ENCODE measurements around the gene KRT9.
"Not testable (repeated sequence)": the region's sequence is repeated elsewhere in the genome, so short reads cannot be mapped to it uniquely, and the experiment has no call there.

KRT9 gene

DNA sequence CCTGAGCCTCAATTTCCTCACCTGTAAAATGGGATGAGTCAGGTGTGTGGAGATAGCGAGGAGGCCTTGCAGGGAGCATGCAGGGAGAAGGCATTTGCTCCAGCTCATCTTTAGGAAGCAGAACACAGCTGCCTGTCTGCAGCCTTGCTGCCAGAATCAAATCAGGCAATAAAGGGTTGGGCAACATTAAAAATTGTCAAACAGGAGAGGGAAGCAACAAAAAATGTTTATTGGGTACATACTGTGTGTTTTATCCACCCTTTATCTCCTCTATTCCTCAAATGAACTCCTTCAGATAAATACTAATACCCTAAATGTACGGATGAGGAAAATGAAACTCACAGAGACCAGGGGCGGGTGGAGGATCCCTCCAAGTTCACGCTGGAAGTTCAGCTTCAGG, 28.5 kb upstream of the KRT9 start:
- no peak for DNase-seq

DNA sequence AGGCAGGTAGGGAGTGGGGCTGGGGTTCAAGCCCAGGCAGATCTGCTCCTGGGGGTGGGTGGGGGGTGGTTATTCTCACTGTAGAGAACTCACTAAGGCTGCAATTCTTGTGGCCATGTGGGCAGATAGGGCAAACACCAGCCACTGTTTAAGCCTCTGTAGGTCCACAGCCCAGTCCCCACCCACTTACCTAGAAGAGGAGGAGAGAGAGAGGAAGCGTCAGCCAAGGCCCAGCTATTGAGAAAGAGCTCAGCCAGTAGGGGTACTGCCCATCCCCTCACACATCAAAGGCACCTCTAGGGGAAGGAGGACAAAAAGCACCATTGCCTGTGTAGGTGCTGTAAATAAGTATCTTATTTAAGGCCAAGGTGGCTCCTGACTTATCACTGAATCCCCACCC, 27.8 kb upstream of the KRT9 start:
- no peak for DNase-seq

DNA sequence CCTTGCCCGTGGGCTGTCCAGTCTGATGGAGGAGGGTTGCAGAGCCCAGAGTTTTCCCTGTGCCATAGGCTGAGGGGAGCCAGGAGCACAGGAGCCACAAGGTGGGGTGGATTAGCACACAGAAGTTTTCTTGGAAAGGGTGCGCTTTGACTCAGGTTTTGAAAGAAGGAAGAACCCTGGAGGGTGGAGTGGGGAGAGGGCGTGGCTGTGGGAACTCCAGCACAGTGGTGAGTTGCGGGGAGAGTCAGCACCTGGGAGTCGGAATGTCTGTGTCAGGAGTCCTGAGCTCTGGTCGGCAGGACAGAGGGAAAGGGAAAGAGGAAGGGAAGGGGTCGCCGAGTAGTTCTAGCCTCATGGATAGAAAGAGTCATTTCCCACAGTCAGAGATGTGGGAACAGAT, 23.7 kb upstream of the KRT9 start:
- DNase-seq = no peak

DNA sequence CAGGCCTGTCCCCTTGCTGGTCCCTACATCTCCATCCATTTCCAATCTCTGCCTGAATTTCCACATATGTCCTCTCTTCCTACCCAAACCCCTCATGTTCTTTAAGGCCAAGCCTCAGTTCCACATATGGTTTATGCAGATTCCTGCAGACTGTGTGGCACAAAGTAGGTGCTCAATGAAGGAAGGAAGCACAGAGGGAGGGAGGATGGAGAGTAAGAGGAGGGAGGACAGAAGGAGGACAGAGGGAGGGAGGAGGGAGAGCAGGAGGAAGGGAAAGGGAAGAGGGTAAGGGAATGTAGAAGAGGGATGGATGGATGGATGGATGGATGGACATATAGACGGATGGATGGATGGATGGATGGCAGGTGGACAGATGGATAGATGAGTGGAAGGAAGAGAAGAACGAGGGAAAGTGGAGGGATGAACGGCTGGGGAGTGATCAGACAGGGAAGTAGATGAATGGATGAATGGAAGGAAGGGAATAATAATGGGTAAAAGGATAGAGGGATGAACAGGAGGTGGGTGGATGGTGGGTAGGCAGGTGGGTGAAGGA, 22.6 kb upstream of the KRT9 start:
- no peak for DNase-seq

DNA sequence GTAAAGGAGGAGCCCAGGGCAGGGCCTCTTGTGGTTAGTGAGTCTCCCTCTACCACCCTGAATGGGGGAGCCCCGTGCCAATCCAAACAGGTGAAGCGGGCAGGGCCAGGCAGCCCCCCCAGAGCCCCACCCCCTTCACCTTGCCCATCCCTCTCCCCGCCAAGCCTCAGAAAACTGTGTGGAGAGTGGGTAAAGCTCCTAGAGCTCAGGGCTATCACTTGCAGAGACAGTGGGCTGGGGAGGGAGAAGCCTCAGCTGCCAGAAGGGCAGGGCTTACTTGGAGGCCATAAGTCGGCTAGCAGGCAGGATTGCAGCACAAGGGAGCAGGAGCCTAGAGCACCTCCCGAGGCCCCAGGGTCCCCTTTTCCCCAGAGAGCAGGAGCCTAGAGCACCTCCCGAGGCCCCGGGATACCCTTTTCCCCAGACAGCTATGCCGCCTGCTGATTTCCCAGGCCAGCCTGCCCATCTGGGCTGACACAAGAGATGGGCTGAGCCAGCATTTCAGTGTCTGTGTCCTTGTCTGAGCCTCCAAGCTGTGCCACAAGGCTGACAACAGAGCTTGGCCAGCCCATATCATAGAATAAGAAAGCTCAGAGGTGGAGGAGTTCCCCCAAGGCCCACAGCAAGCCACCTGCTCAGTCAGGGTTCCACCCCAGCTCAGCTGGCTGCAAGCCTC, 21.6 kb upstream of the KRT9 start:
- no peak for DNase-seq

DNA sequence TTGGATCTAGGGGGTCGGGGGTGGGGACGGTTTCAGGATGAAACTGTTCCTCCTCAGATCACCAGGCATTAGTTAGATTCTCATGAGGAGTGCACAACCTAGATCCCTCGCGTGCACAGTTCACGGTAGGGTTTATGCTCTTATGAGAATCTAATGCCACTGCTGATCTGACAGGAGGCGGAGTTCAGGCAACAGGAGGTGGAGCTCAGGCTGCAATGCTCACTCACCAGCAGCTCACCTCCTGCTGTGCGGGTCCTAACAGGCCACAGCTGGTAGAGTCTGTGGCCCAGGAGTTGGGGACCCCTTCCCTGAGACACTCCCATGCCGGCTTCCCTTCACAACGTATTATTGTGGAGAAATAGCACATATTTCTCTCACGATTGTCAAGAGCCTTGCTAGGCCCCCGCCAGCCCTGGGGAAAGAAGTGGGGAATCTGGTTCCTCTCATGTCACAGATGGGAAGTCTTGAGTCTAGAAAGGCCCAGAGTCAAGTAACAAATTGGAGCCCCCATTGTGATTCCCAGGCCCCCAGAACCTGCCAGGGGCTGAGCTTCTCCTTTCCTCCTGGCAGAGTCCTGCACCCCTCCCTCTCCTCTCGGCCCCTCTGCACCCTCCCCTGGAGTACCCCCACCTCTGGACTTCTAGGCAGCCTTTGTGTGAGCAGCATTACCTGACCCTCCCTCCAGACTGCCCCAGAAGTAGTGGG, 20.9 kb upstream of the KRT9 start:
- no peak for DNase-seq

DNA sequence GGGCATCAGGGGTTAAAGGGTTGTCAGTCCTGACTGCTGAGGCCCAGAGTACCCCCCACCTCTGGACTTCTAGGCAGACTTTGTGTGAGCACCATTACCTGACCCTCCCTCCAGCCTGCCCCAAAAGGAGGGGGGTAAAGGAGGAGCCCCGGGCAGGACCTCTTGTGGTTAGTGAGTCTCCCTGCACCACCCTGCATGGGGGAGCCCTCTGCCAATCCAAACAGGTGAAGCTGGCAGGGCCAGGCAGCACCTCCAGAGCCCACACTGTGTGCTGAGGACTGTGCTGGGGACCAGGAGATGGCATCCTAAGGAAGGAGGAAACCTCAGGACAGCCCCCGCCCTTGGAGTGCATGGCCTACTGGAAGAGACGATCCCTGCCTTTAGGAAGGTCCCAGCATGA, 17.4 kb upstream of the KRT9 start:
- no peak for DNase-seq

DNA sequence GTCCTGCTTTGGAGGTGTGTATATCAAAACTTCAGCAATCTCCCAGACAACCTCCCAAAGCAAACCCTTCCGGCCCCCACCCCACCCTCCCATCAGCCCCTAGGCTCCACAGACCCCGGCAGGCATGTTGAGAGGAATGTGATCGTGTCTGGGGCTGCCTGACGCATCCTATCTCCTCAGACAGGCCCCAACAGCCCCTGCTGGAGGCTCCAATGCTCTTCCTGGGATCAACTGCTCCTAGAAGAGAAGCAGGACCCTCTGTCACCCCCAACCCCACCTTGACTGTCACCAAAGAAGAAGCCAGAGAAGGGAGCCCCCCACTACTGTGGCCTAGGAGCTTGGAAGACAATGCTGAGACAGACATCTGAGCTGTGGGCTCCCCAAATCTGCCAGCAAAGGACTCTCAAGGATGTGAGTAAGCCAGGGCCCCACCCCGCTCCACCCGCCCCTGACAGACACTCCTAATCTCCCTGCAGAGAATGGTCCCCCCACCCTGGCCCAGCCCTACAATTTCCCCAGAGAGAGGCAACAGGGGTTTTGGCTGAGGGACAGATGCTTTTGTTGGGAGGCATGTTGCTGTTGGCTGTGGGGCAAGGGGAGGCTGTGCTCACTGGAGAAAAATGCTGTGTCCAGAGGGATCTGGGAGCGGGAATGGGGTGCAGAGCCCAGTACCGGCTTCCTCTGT, 16.4 kb upstream of the KRT9 start:
- no peak for DNase-seq

DNA sequence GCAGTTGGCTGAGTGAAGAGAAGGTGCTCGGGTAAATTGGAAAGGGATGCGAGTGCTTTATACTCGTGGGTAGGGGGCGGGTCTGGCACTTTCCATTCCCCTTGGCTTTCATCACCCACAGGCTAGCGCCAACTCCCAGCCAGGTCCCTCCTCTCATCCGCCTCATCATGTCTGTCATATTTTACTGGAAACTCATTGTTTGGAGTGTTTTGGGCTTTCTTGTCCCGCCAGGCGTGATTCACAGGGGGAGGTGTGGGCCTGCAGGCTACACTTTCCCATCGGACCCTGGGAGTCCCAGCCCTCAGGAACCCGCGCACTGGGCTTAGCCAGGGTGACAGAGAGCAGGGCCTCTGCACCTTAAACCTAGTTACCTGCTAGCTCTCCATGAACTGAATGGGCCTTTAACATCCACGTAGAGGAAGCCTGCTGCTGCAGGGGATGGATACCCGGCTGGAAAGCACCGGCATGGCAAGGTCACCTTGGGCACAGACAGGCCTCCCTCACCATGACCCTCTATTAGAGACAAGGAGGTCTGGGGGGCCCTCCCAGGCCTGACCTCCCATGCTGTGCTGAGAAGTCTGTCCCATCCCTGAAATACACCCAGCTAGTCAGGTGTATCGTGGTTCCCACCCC, 15.1 kb upstream of the KRT9 start, which contains the start of gene KRT14:
Gene KRT14, minus strand, starts transcription at position 33 of the 633 bp plus-strand sequence. CDS start 61 bp downstream, outside the sequence.
- DNase-seq = no peak

DNA sequence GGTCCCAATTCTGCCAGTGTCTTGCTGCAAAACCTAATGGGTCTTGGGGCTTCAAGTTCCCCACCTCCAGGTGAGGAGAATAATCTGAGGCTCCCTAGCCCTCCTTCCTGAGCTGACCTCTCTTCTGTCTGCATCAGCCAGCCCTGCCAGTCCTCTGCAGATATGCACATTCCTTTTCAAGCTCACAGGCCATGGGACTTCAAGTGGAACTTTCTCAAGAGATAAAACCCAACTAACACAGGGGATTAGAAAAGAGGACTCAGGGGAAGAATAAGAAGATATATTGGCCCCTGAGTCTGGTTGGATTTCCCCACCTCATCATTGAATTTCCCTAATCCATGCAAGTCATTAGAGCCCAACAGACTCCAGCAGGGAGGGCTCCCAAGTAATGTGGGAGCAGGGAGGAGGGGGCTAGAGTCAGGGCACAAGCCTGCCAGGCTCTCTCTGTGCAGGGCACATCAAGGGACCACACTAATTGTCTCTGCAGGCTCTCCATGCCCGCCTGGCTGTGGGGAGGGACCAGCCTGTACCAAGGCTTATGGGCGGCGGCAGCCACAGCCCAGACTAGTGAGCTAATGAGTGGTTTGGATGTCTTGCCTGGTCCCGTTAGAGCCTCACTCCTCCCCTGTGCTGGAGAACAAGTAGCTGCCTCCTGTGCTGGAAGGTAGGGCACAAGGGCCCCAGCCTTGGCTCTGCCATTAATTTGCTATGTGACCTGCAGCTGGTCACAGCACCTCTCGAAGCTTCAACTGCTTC, 13.6 kb upstream of the KRT9 start:
- no peak for DNase-seq

DNA sequence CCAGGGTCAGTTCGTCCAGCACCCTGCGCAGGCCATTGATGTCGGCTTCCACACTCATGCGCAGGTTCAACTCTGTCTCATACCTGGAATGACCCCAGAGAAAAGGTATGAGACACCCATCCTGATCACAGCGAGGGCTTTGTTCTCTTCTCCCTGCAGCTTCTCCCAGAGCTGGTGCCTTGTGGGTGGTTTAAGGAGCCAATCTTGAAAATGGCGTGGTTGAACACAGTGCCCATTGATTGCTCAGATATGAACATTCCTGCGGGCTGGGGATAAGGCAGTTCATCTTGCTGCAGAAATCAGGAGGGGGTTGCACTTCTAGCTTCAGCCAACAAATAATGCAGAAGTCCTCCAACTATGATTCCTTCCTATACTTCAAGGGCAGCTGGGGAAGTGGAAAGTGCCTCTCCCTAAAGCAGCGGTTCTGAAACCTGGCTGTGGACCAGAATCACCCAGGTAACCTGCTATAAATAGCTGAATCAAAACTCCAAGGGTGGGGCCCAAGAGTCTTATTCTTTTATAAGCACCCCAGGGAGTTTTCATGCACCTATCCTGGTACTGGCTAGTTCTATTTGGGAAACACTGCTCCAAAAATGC, 12.6 kb upstream of the KRT9 start:
- not testable (repeated sequence) for DNase-seq

DNA sequence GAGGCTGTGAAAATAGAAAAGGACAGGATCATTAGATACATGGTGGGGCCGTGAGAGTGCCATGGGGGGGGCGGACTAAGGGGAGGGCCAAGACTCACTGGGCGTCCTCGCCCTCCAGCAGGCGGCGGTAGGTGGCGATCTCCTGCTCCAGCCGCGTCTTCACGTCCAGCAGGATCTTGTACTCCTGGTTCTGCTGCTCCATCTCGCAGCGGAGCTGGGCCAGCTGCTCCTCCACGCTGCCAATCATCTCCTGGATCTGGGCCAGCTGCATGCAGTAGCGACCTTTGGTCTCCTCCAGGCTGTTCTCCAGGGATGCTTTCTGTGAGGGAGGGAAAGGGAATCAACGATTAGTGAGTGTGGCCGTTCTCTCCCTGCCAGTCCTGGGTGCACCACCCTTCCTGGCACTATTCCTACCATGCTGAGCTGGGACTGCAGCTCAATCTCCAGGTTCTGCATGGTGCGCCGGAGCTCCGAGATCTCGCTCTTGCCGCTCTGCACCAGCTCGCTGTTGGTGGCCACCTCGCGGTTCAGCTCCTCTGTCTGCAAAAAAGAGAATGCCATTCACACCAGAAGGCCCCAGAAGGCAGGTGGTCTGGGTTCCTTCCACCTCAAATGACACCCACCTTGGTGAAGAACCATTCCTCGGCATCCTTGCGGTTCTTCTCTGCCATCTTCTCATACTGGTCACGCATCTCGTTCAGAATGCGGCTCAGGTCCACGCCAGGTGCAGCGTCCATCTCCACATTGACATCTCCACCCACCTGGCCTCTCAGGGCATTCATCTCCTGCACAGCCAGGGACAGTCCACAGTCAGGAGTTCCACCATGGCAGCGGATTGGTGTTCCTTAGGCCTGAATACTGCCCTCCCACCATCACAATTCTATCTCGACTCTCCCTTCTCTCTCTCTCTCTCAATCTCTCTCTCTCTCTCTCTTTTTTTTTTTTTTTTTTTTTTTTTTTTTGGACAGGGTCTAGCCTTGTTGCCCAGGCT, 11.6 kb upstream of the KRT9 start:
- DNase-seq = no peak

DNA sequence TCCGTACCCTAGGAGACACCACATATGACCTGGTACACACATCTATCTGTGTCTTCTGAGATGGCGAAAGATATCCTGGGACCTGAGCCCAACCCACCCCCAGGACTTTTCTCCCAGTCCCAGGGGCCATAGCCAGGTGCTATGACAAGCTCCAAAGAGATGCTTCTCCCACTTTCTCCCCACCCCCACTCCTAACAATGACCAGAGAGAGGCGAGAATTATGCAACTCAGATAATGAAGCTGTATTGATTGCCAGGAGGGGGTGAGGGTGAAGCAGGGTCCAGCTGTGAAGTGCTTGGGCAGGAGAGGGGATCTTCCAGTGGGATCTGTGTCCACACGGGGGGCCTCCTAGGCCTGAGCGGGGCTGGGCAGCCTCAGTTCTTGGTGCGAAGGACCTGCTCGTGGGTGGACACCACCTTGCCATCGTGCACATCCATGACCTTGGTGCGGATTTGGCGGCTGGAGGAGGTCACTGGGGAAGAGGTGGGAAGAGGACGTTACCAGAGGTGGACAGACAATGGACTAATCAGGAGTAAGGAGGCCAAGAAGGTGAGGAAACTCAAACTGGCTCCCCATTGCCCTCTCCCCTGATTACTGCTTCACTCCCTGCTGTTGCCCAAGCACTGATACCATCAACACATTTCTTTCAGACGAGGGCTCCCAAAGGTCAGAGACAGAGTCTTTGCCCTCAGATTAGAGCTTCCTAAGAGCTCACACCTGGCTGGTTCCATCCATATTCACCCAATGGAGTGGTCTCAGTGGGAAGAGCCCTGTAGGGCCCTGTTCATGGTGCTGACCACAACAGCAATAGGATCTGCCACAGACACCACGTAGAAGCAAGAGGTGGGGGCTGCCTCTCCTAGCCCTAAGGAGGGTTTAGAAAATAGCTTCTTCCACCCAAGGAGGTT, 10.5 kb upstream of the KRT9 start:
- DNase-seq = not testable (repeated sequence)

DNA sequence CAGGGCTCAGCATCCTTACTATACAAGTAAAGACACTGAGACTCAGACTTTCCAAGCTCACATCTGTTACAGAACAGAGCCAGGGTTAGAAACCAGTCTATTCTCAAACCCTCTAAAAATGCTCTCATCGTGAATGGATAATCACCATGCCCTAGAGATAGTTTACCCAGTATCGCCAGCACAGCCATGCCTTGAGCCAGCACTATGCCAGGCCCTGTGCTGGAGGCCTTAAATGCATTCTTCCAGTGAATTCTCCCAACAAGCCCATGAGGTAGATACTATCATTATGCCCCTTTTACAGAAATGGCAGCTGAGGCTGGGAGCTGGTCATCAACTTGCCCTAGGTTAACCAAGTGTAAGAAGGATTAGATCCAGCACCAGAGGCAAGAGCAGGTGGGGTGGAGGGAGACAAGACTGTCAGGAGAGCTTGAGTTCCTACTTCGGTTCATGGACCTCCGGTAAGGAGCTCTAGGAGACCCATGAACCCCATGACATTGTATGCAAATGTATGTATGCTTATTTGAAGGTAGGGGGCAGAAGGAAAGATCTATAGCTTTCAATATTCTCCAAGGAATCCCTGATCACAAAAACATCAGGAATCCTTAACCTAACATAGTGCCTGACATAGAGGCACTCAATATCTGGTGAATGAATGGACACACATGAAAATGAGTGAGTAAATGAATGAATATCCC, 9.7 kb upstream of the KRT9 start:
- no peak for DNase-seq

DNA sequence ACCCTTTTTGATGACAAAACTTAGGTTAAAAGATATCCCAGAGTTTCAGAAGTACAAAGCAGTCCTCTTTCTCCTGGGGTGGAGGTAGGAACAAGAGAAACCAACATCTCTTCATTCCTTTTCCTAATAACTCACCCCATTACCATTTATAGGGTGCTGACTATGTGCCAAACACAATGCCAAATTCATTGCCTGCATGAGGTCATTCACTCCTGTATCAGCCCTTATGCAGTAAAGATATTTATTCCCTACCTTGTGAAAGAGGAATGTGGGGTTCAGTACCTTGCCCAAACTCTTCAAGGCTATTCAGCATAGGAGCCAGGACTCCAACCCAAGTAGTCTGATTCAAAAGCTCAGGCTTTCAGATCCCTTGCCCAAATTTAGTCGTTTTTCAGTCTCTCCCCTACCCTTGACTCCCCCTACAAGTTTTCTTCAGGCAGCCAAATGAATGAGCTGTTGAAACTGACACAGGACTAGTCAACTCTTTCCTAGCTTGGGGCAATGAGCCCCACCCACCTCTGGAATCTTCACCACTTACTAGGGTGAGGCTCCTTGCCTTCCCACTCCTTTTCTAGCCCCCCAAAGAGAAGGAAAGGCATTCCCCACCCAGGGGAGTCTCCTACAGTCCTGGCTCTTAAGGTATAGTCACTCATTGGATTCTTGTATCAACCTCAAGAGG, 9.0 kb upstream of the KRT9 start:
- DNase-seq = no peak

DNA sequence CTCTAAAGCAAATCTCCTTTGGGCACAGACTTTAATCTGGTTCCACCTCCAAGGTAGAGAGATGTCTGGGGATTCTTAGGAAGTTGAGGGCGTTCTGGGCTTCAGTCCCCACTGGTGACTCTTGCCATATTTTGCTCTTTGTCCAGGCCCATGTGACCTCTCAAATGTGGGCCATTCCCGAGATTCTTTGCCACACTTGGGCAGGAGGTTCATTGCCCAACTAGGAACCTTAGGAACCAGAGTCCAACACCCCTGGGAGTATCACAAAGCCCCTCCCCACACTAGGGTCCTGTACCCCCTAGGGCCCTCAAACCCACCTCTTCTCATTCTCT, 8.4 kb upstream of the KRT9 start:
- no peak for DNase-seq

DNA sequence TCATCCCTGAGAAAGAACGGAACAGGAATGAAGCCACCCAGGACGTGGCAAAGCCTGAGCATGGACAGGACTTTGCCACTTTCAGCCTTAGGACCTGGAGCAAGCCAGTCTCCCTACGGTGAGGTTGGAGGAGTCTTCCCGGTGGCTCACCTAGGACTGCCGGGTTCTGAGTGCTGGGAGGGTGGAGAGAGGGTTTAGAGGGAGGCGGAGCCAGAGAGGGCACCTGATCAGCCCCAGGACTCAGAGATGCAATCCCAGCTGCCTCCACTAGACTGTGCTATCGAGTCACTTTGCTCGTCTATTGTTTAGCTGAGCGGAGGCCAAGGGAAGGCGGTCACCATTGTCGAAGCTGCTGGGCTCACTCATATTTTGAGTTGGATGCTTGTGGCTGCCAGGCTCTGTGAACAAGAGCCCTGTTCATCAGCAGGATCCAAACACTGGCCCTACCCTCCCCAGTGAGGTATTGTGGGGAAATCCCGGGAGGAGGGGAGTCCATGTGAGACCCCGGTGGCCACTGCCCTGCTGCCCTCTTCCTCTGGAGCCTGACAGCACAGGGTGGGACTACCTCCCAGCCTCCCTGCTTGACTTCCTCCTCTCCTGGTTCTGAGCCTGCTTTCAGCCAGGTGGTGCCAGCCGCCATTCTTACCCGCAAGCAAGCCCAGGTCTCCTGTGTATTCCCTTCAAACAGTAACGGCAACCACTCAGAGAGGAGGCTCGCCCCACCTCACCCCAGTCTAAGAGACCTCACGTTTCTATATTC, 7.8 kb upstream of the KRT9 start:
- no peak for DNase-seq

DNA sequence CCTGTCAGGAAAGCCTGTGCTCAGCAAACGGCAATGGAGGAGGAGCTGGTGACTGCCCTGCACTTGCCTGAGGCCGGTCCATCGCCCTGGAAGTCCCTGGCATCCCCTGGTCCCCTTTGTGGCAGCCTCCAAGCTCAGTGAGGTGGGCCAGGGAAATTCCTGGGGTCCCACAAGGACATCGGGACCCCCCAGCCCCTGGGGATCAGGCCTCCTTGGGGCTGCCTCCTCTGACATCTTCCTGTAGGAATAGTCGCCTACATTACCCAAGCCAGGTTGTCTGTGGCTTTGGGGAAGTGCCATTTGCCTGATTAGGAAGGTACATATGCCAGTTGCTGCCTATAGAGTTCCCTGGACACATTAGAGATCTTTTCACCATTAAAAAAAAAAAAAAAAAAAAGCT, 7.1 kb upstream of the KRT9 start:
- no peak for DNase-seq
